Testis (tissue), 3 donors: ENCODE results near the gene NT5C1A. TPM values are rescaled to one million over a fixed set of nuclear protein-coding genes. Genes with fewer than 3 reads are reported as not detected.

Experiments used
- DNase-seq: peaks from one replicate; pipeline ENCODE4 v3.0.0-alpha.2; 2019
- H3K27ac ChIP-seq, 2 donors: fragments of 200-600 bp; sonication (generic); one replicate each; pipeline ENCODE4 v1.5.1; 2019
- H3K27me3 ChIP-seq: fragments of 200-600 bp; sonication (generic); one replicate; pipeline ENCODE4 v1.5.1; 2019
- H3K36me3 ChIP-seq: fragments of 200-600 bp; sonication (generic); one replicate; pipeline ENCODE4 v1.5.1; 2017; ENCODE audit warnings: low read depth; ENCODE audit errors: missing control alignments
- H3K4me1 ChIP-seq: fragments of 200-600 bp; sonication (generic); one replicate; pipeline ENCODE4 v1.5.1; 2019
- H3K4me3 ChIP-seq, 2 donors: fragments of 200-600 bp; sonication (generic); one replicate each; pipeline ENCODE4 v1.5.1; 2017 to 2019
- H3K9me3 ChIP-seq: fragments of 200-600 bp; sonication (generic); one replicate; pipeline ENCODE4 v1.5.1; 2017
- POLR2A ChIP-seq: fragments of 450-650 bp; IDR thresholded peaks from one replicate; pipeline ENCODE4 v1.6.1; 2017; ENCODE audit warnings: antibody characterized with exemption, mild to moderate bottlenecking, moderate library complexity
- WGBS, 2 donors: methylation state at CpG; one replicate each; pipeline ENCODE4 v1.1.5; 2018; 5-methylcytosine and 5-hydroxymethylcytosine counted together
- intact Hi-C: fragments of 100-400 bp; cut with DNase I; formaldehyde crosslinking; loops from one replicate; pipeline ENCODE4 v1.15.1; 2023; ENCODE audit warnings: low total_unique reads
- polyA plus RNA-seq: library from polyadenylated mRNA; stranded (reverse); fragments of 350-450 nt; fragmentation: Illumina TruSeq; extraction: RNeasy Lipid Tissue Mini Kit (QIAGEN cat#74804); gene quantifications from one replicate; pipeline ENCODE4 v1.2.3, GENCODE V29; 2014; ENCODE audit warnings: low read depth, low replicate concordance; ENCODE audit not compliant: insufficient read depth
- total RNA-seq, 2 donors: library from RNA; depleted of rRNA; stranded (reverse); fragments of >200 nt; gene quantifications; one replicate each; pipeline ENCODE4 v1.2.3, GENCODE V29; 2016
- TF ChIP-seq, protein P1 (sequence below), 3 experiments: fragments of 450-650 bp in 2 of 3; fragments of 200-600 bp in 1 of 3; sonication (generic) in 1 of 3; IDR thresholded peaks; one replicate each; pipeline ENCODE4 v1.5.1; 2016 to 2019; ENCODE audit warnings: antibody characterized with exemption in 3 of 3, mild to moderate bottlenecking in 2 of 3, moderate library complexity in 1 of 3

NT5C1A gene
- total and polyA plus RNA-seq, 3 donors from 2014 or later: 1.0 to 3.2 (median 2.1) TPM

DNA sequence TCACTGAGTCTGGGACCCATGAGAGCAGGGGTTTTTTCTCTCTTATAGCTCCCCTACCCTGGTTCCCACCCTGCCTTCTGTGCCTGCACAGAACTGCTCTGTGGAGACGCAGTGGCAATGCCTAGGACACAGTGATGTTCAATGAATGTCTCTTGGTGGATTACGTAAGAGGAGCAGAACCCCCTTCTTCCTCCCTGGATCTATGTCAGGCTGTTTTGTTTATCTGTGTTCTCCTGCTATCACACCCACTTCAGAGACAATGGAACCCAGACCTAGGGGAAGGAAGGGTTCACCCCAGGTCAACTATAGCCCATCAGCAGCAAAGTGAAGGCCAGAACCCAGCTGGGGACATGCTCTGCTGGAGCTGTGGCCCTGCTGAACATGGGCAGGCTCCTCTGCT lies 17.3 kb upstream of the NT5C1A start:
- no peak overlapping the region for H3K27ac ChIP-seq
- H3K9me3 ChIP-seq: no peaks in the 10 kb centered on the region
- no peaks in the 10 kb centered on the region for H3K36me3 ChIP-seq
- no peak for DNase-seq
- TF ChIP-seq, protein P1, sequence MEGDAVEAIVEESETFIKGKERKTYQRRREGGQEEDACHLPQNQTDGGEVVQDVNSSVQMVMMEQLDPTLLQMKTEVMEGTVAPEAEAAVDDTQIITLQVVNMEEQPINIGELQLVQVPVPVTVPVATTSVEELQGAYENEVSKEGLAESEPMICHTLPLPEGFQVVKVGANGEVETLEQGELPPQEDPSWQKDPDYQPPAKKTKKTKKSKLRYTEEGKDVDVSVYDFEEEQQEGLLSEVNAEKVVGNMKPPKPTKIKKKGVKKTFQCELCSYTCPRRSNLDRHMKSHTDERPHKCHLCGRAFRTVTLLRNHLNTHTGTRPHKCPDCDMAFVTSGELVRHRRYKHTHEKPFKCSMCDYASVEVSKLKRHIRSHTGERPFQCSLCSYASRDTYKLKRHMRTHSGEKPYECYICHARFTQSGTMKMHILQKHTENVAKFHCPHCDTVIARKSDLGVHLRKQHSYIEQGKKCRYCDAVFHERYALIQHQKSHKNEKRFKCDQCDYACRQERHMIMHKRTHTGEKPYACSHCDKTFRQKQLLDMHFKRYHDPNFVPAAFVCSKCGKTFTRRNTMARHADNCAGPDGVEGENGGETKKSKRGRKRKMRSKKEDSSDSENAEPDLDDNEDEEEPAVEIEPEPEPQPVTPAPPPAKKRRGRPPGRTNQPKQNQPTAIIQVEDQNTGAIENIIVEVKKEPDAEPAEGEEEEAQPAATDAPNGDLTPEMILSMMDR (IDR thresholded peaks at IDR 0.05): no peak
- no peak for TF ChIP-seq POLR2A
- H3K27me3 ChIP-seq: no peaks in the 10 kb centered on the region
- no peak overlapping the region for H3K4me3 ChIP-seq
- intact Hi-C loops: no loop called here
- H3K4me1 ChIP-seq: peaks cover 16% of the 10 kb centered on the region
- WGBS, 2 donors: 82 to 85% methylated on average over 2 of the region's 2 CpGs

- no peak for TF ChIP-seq POLR2A
- TF ChIP-seq, protein P1 (IDR thresholded peaks at IDR 0.05): no peak
- intact Hi-C loops: no loop called here
- no peaks in the 10 kb centered on the region for H3K9me3 ChIP-seq
- H3K4me1 ChIP-seq: peaks cover 16% of the 10 kb centered on the region
- WGBS, 2 donors: 88 to 91% methylated on average over 3 of the region's 3 CpGs
- H3K4me3 ChIP-seq: no peak overlapping the region
- no peak overlapping the region for H3K27ac ChIP-seq
- no peaks in the 10 kb centered on the region for H3K27me3 ChIP-seq
- H3K36me3 ChIP-seq: no peaks in the 10 kb centered on the region
- DNase-seq: no peak
These were observed 16.8 kb upstream of the NT5C1A start for GRCh38 chr1:39688706-39689105.

- no peaks in the 10 kb centered on the region for H3K27me3 ChIP-seq
- 66 to 83% methylated on average over 2 of the region's 2 CpGs for WGBS, 2 donors
These were observed 15.3 kb upstream of the NT5C1A start for GRCh38 chr1:39687243-39687642.

DNA sequence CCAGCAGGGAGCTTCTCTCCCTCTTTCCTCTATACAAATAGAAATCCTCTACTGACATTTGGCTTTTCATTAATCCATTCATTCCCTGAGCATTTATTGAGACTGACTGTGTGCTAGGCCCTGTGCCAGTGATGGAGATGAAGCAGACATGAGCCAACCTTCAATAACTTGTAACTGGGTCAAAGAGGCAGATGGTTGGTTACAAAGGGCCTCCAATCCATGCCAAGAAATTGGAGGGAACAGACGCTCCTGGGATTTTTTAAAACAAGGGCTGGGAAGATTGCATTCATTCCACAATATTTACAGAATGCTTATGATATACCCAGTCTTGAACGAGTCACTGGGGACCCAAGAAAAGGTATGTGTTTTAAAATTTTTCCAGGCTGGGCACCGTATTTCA lies 13.2 kb upstream of the NT5C1A start:
- TF ChIP-seq POLR2A: no peak
- TF ChIP-seq, protein P1 (IDR thresholded peaks at IDR 0.05): no peak
- intact Hi-C loops: no loop called here
- Histone ChIP-seq H3K4me1 (no peaks in the 10 kb centered on the region), H3K27me3 (no peaks in the 10 kb centered on the region), H3K36me3 (no peaks in the 10 kb centered on the region), H3K9me3 (no peaks in the 10 kb centered on the region), H3K4me3 (no peak overlapping the region), H3K27ac (no peak overlapping the region)
- DNase-seq: no peak
- 70 to 74% methylated on average over 3 of the region's 3 CpGs for WGBS, 2 donors

More at GRCh38 chr1:39687243-39687642, 15.3 kb upstream of the NT5C1A start:
- no peak overlapping the region for H3K4me3 ChIP-seq
- DNase-seq: no peak
- H3K4me1 ChIP-seq: peaks cover 10% of the 10 kb centered on the region
- TF ChIP-seq POLR2A: no peak
- TF ChIP-seq, protein P1 (IDR thresholded peaks at IDR 0.05): no peak
- H3K9me3 ChIP-seq: no peaks in the 10 kb centered on the region
- intact Hi-C loops: no loop called here
- no peaks in the 10 kb centered on the region for H3K36me3 ChIP-seq
- no peak overlapping the region for H3K27ac ChIP-seq

DNA sequence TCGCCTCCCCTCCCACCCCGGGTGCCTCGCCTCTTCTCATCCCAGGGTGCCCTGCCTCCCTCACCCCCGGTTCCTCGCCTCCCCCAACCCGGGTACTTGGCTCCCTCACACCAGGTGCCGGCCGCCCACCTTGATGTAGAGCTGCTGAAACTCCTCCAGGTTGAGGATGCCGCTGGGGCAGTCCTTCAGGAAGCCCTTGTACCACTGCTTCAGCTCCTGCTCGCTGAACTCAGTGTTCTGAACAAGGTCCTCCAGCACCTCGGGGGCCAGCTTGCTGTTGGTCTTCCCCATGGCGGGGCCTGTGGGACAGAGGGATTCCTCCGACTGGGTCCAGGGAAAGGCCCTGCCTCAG lies 12.4 kb upstream of the NT5C1A start:
- Histone ChIP-seq H3K4me1 (no peaks in the 10 kb centered on the region), H3K4me3 (peak overlapping the region in 1 of 2 donors; percentile 25), H3K27me3 (no peaks in the 10 kb centered on the region), H3K27ac (no peak overlapping the region), H3K36me3 (no peaks in the 10 kb centered on the region), H3K9me3 (no peaks in the 10 kb centered on the region)
- intact Hi-C loops: no loop called here
- WGBS, 2 donors: 33 to 51% methylated on average over 2 to 13 of the region's 13 CpGs
- TF ChIP-seq, protein P1 (IDR thresholded peaks at IDR 0.05): no peak
- TF ChIP-seq POLR2A: no peak
- DNase-seq: no peak
